Upper lobe of right lung (tissue), 1 donor: ENCODE measurements around the gene GALNT2. TPM values are rescaled to one million over a fixed set of nuclear protein-coding genes. Genes with fewer than 3 reads are reported as not detected.

Experiments used
- ATAC-seq: fragments of 200-7000 bp; cut with Tn5 transposase; one replicate; pipeline ENCODE4 v1.9.1; 2020; ENCODE audit warnings: mild to moderate bottlenecking, moderate library complexity
- DNase-seq: peaks from one replicate; pipeline ENCODE4 v3.0.0-alpha.2; 2020
- H3K27ac ChIP-seq: fragments of 200-600 bp; one replicate; pipeline ENCODE4 v1.8.0; 2022
- H3K27me3 ChIP-seq: fragments of 200-600 bp; one replicate; pipeline ENCODE4 v1.8.0; 2022; ENCODE audit warnings: mild to moderate bottlenecking
- H3K36me3 ChIP-seq: fragments of 200-600 bp; one replicate; pipeline ENCODE4 v1.8.0; 2022
- H3K4me1 ChIP-seq: fragments of 200-600 bp; one replicate; pipeline ENCODE4 v1.8.0; 2022
- H3K4me3 ChIP-seq: fragments of 200-600 bp; one replicate; pipeline ENCODE4 v1.8.0; 2022; ENCODE audit warnings: mild to moderate bottlenecking
- H3K9me3 ChIP-seq: fragments of 200-600 bp; one replicate; pipeline ENCODE4 v1.8.0; 2022
- CTCF ChIP-seq: fragments of 200-600 bp; IDR thresholded peaks from one replicate; pipeline ENCODE4 v1.8.0; 2022; ENCODE audit warnings: antibody characterized with exemption
- intact Hi-C: fragments of 100-400 bp; cut with DNase I; formaldehyde crosslinking; loops from one replicate; pipeline ENCODE4 v1.11.0; 2022
- total RNA-seq: library from RNA; stranded (reverse); fragmentation: NEBNext Ultra II Directional; extraction: Animal tissue kit (Norgen Biotek cat#: 25700); gene quantifications from one replicate; pipeline ENCODE4 v1.2.1, GENCODE V29; 2021
- donor health status: DM: no; HTN: yes; CAD: no; lungs with severe emphysema.

Gene GALNT2
- total RNA-seq, 1 donor from 2014 or later, result 55.1 TPM

GRCh38 chr1:230095938-230096337 lies 28.9 kb downstream of the GALNT2 start:
- Histone ChIP-seq H3K27ac (no peak overlapping the region), H3K9me3 (no peaks in the 10 kb centered on the region), H3K4me3 (no peak overlapping the region), H3K4me1 (no peaks in the 10 kb centered on the region), H3K36me3 (no peaks in the 10 kb centered on the region), H3K27me3 (no peaks in the 10 kb centered on the region)
- intact Hi-C loops, result no loop called here
- ATAC-seq (no peak), DNase-seq (no peak)
- TF ChIP-seq CTCF, result no peak

GRCh38 chr1:230097370-230097769 lies 30.3 kb downstream of the GALNT2 start:
- no peak for TF ChIP-seq CTCF
- intact Hi-C loops, result no loop called here
- Histone ChIP-seq H3K9me3 (no peaks in the 10 kb centered on the region), H3K27ac (no peak overlapping the region), H3K4me3 (no peak overlapping the region), H3K27me3 (no peaks in the 10 kb centered on the region), H3K4me1 (peaks cover 5% of the 10 kb centered on the region), H3K36me3 (no peaks in the 10 kb centered on the region)
- DNase-seq (no peak), ATAC-seq (no peak)

- H3K4me3 ChIP-seq, result no peak overlapping the region
- ATAC-seq (no peak), DNase-seq (no peak)
- TF ChIP-seq CTCF, result no peak
- no peaks in the 10 kb centered on the region for H3K36me3 ChIP-seq
- H3K4me1 ChIP-seq, result peaks cover 13% of the 10 kb centered on the region
- H3K9me3 ChIP-seq, result no peaks in the 10 kb centered on the region
- H3K27me3 ChIP-seq, result no peaks in the 10 kb centered on the region
- intact Hi-C loops, result no loop called here
- H3K27ac ChIP-seq, result no peak overlapping the region
These were observed 31.7 kb downstream of the GALNT2 start for GRCh38 chr1:230098723-230099122.

GRCh38 chr1:230099465-230099864 lies 32.4 kb downstream of the GALNT2 start:
- H3K27ac ChIP-seq, result no peak overlapping the region
- DNase-seq (no peak), ATAC-seq (no peak)
- no peaks in the 10 kb centered on the region for H3K36me3 ChIP-seq
- no peaks in the 10 kb centered on the region for H3K9me3 ChIP-seq
- no peak overlapping the region for H3K4me3 ChIP-seq
- no peaks in the 10 kb centered on the region for H3K27me3 ChIP-seq
- intact Hi-C loops, result no loop called here
- peaks cover 20% of the 10 kb centered on the region for H3K4me1 ChIP-seq
- no peak for TF ChIP-seq CTCF

GRCh38 chr1:230100932-230101331 lies 33.9 kb downstream of the GALNT2 start:
- H3K4me3 ChIP-seq, result no peak overlapping the region

More at GRCh38 chr1:230100932-230101331, 33.9 kb downstream of the GALNT2 start:
- Histone ChIP-seq H3K4me1 (peaks cover 35% of the 10 kb centered on the region), H3K36me3 (no peaks in the 10 kb centered on the region), H3K9me3 (no peaks in the 10 kb centered on the region), H3K27ac (no peak overlapping the region), H3K27me3 (no peaks in the 10 kb centered on the region)
- TF ChIP-seq CTCF, result no peak
- DNase-seq (no peak), ATAC-seq (no peak)
- intact Hi-C loops, result no loop called here
